CD4-positive, alpha-beta T cell (primary cell): ENCODE data around the gene WFDC6. TPM values are rescaled to one million over a fixed set of nuclear protein-coding genes. Genes with fewer than 3 reads are reported as not detected.

Experiments
- ATAC-seq: fragments of 200-7000 bp; cut with Tn5 transposase; one replicate; pipeline ENCODE4 v1.10.0; 2022; ENCODE audit warnings: mild to moderate bottlenecking; ENCODE audit not compliant: poor library complexity
- CTCF ChIA-PET: fragments of 350-600 bp; sonication (Branson Sonifier 250); formaldehyde crosslinking; loops from one replicate; lab custom pipeline; 2021; ENCODE audit warnings: antibody characterized with exemption, inconsistent platforms; lab: Charles Lee
- POLR2A ChIA-PET: fragments of 350-600 bp; sonication (Branson Sonifier 250); formaldehyde crosslinking; loops from one replicate; lab custom pipeline; 2021; ENCODE audit warnings: antibody characterized with exemption, inconsistent platforms; lab: Charles Lee
- DNase-seq, 14 experiments: peaks; one replicate each; pipeline ENCODE4 v3.0.0-alpha.2; 2013 to 2020; ENCODE audit warnings: mixed read lengths in 2 of 14
- H3K27ac ChIP-seq, 2 donors: one replicate each; pipeline versions ENCODE4 v1.5.1 to v1.7.0; 2013; ENCODE audit warnings: low read length in 2 of 2, low read depth in 1 of 2, mild to moderate bottlenecking in 1 of 2
- H3K27me3 ChIP-seq, 2 experiments: 1 replicate in 1 of 2; 2 replicates in 1 of 2; pipeline versions ENCODE4 v1.6.1 to v1.7.0; 2013; ENCODE audit warnings: low read length in 2 of 2, control low read depth in 1 of 2, mild to moderate bottlenecking in 1 of 2, moderate library complexity in 1 of 2; ENCODE audit not compliant: insufficient read depth in 2 of 2, control insufficient read depth in 1 of 2
- H3K36me3 ChIP-seq: one replicate; pipeline ENCODE4 v1.6.1; 2013; ENCODE audit warnings: low read length, control low read depth; ENCODE audit not compliant: insufficient read depth
- H3K4me1 ChIP-seq: one replicate; pipeline ENCODE4 v1.6.1; 2013; ENCODE audit warnings: low read length, control low read depth; ENCODE audit not compliant: insufficient read depth
- H3K4me3 ChIP-seq: one replicate; pipeline ENCODE4 v1.5.1; 2013; ENCODE audit warnings: mild to moderate bottlenecking, low read length, moderate library complexity
- H3K9me3 ChIP-seq, 2 experiments: 1 replicate in 1 of 2; 2 replicates in 1 of 2; pipeline versions ENCODE4 v1.6.1 to v1.7.0; 2013; ENCODE audit warnings: low read length in 2 of 2, mild to moderate bottlenecking in 2 of 2, control low read depth in 1 of 2, moderate library complexity in 1 of 2; ENCODE audit not compliant: control insufficient read depth in 1 of 2, insufficient read depth in 1 of 2
- H3K27ac Mint-ChIP-seq: one replicate; pipeline ENCODE4 v1.8.0; 2020; ENCODE audit warnings: mixed read lengths
- H3K27me3 Mint-ChIP-seq: one replicate; pipeline ENCODE4 v1.8.0; 2021; ENCODE audit warnings: mixed read lengths
- H3K36me3 Mint-ChIP-seq: one replicate; pipeline ENCODE4 v1.8.0; 2021; ENCODE audit warnings: low read depth, mixed read lengths
- H3K4me1 Mint-ChIP-seq: one replicate; pipeline ENCODE4 v1.8.0; 2021; ENCODE audit warnings: low read depth, mixed read lengths
- H3K4me3 Mint-ChIP-seq: one replicate; pipeline ENCODE4 v1.8.0; 2020; ENCODE audit warnings: mild to moderate bottlenecking, mixed read lengths
- H3K9me3 Mint-ChIP-seq: one replicate; pipeline ENCODE4 v1.8.0; 2020; ENCODE audit warnings: mixed read lengths
- CTCF ChIP-seq: fragments of 200-600 bp; IDR thresholded peaks from one replicate; pipeline ENCODE4 v1.8.0; 2022; ENCODE audit warnings: antibody characterized with exemption, mild to moderate bottlenecking
- intact Hi-C, 2 experiments: fragments of 100-400 bp; cut with DNase I in 1 of 2; cut with micrococcal nuclease in 1 of 2; formaldehyde crosslinking; loops; one replicate each; pipeline versions ENCODE4 v1.15.1 to v1.9.0; 2023 to 2025; cut with DNase I, micrococcal nuclease
- total RNA-seq, 174 experiments: library from RNA in 2 of 174; stranded (reverse) in 2 of 174; gene quantifications; one replicate each; pipeline ENCODE4 v1.2.3 and lab custom pipeline; 2021 to 2026

The WFDC6 gene
- total RNA-seq, 2 experiments from 2014 or later: not detected

- intact Hi-C loops: no loop called here
- Histone ChIP-seq H3K4me1 (no peaks in the 10 kb centered on the region), H3K9me3 (no peaks in the 10 kb centered on the region), H3K36me3 (no peaks in the 10 kb centered on the region), H3K27ac (no peak overlapping the region), H3K27me3 (peaks cover 5 to 14% of the 10 kb centered on the region in 2 experiments), H3K4me3 (no peak overlapping the region)
- Mint-ChIP-seq H3K27ac (no peak overlapping the region), H3K9me3 (no peaks in the 10 kb centered on the region), H3K27me3 (peaks cover 27% of the 10 kb centered on the region), H3K4me3 (no peak overlapping the region), H3K36me3 (no peaks in the 10 kb centered on the region), H3K4me1 (no peaks in the 10 kb centered on the region)
- no peak for ATAC-seq
- ChIA-PET CTCF (no interaction called here), POLR2A (no interaction called here)
- no peak for TF ChIP-seq CTCF
- no peak for DNase-seq
Measured at GRCh38 chr20:45583502-45583901, 44.2 kb upstream of the WFDC6 start.

- POLR2A ChIA-PET: no interaction called here
- Histone ChIP-seq H3K4me3 (no peak overlapping the region), H3K9me3 (no peaks in the 10 kb centered on the region), H3K27ac (no peak overlapping the region), H3K36me3 (no peaks in the 10 kb centered on the region), H3K27me3 (peaks cover 5 to 14% of the 10 kb centered on the region in 2 experiments), H3K4me1 (no peaks in the 10 kb centered on the region)
- no peak overlapping the region for H3K4me3 Mint-ChIP-seq
- CTCF ChIA-PET: no interaction called here
- DNase-seq: no peak
- no peak overlapping the region for H3K27ac Mint-ChIP-seq
- no peaks in the 10 kb centered on the region for H3K9me3 Mint-ChIP-seq
- ATAC-seq: no peak
- peaks cover 22% of the 10 kb centered on the region for H3K27me3 Mint-ChIP-seq
- intact Hi-C loops: no loop called here
- H3K4me1 Mint-ChIP-seq: no peaks in the 10 kb centered on the region
- no peak for TF ChIP-seq CTCF
- H3K36me3 Mint-ChIP-seq: no peaks in the 10 kb centered on the region
Measured at GRCh38 chr20:45581702-45582101, 42.4 kb upstream of the WFDC6 start.

GRCh38 chr20:45579184-45579583 is 39.9 kb upstream of the WFDC6 start, which contains the start of gene WFDC8:
TSS of gene WFDC8 (minus strand) at chr20:45579284. CDS start at chr20:45579247, 37 bp downstream.
- Mint-ChIP-seq H3K27me3 (peaks cover 27% of the 10 kb centered on the region), H3K27ac (no peak within 1 kb of the TSS), H3K36me3 (no peaks in the 10 kb centered on the region), H3K4me1 (no peaks in the 10 kb centered on the region), H3K9me3 (no peaks in the 10 kb centered on the region), H3K4me3 (no peak within 1 kb of the TSS)
- no peaks in the 10 kb centered on the region for H3K4me1 ChIP-seq
- H3K27ac ChIP-seq: no peak within 1 kb of the TSS
- TF ChIP-seq CTCF: no peak
- H3K9me3 ChIP-seq: no peaks in the 10 kb centered on the region
- DNase-seq (no peak), ATAC-seq (no peak)
- no peak within 1 kb of the TSS for H3K4me3 ChIP-seq
- ChIA-PET CTCF (no interaction called here), POLR2A (no interaction called here)
- no peaks in the 10 kb centered on the region for H3K36me3 ChIP-seq
- peaks cover 5 to 14% of the 10 kb centered on the region in 2 experiments for H3K27me3 ChIP-seq
- intact Hi-C loops: no loop called here
